Mammary epithelial cell (primary cell): ENCODE measurements around the gene HOXA5.

Source experiments
- EZH2 ChIP-seq: IDR thresholded peaks from 2 replicates; pipeline ENCODE4 v1.6.1; 2012; ENCODE audit warnings: low read length, inconsistent platforms, borderline replicate concordance
- TF ChIP-seq, protein P1 (sequence below), 2 donors: IDR thresholded peaks in 1 of 2; conservative IDR thresholded peaks in 1 of 2; 2 replicates each; pipeline ENCODE4 v1.5.1; 2011 to 2012; ENCODE audit warnings: inconsistent platforms in 2 of 2, low read length in 2 of 2, mild to moderate bottlenecking in 2 of 2, control low read depth in 1 of 2, low read depth in 1 of 2; ENCODE audit not compliant: insufficient read depth in 1 of 2; ENCODE audit errors: extremely low read depth in 1 of 2

DNA sequence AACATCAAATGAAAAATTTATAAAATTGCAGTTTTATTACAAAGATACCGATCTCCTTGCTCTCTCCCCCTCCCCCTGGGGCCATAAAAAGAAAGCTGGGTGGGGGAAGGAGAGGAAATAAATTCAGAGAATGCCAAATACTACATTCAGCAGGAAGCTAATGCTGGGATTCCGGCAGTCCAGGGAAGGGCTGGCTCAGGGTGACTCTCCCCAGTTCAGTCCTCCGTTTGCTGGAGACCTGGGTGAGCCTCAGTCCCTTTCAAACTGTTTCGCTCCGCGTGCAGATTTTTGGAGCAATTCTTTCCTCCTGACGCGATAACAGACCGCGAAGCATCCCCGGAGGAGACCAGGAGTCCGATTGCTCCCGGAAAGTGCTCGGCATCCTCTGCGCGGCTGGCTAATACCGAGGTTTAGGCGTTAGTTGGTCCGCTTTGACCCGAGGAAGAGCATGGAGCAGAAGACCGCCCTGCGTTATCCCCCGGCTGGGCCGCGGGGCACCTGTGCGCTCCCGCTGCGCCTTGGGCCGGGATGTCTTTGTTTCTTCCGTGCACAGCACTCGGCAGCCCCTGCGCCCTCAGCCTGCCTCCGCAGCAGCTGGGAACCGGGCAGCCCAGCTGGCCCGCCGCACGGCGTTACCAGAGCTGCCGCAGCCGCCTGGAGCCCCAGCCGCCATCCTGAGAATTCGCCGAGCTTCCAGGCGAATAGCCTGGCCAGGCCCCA, 37.1 kb downstream of the HOXA5 start:
- TF ChIP-seq, protein P1, sequence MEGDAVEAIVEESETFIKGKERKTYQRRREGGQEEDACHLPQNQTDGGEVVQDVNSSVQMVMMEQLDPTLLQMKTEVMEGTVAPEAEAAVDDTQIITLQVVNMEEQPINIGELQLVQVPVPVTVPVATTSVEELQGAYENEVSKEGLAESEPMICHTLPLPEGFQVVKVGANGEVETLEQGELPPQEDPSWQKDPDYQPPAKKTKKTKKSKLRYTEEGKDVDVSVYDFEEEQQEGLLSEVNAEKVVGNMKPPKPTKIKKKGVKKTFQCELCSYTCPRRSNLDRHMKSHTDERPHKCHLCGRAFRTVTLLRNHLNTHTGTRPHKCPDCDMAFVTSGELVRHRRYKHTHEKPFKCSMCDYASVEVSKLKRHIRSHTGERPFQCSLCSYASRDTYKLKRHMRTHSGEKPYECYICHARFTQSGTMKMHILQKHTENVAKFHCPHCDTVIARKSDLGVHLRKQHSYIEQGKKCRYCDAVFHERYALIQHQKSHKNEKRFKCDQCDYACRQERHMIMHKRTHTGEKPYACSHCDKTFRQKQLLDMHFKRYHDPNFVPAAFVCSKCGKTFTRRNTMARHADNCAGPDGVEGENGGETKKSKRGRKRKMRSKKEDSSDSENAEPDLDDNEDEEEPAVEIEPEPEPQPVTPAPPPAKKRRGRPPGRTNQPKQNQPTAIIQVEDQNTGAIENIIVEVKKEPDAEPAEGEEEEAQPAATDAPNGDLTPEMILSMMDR (conservative IDR thresholded peaks at IDR 0.05 in 1 of 2, IDR thresholded peaks at IDR 0.05 in 1 of 2; ENCODE audit: extremely low read depth in 1 of 2, insufficient read depth in 1 of 2, low read depth in 1 of 2, low read length in 2 of 2) = no peak
- no peak for TF ChIP-seq EZH2
